Astrocyte (in vitro differentiated cells and primary cell): Measurements from ENCODE around the gene HTRA2. TPM values are rescaled to one million over a fixed set of nuclear protein-coding genes. Genes with fewer than 3 reads are reported as not detected.

Experiments
- DNase-seq: peaks from one replicate; pipeline ENCODE4 v3.0.0-alpha.2; 2010; ENCODE audit warnings: low read depth
- FAIRE-seq: peaks from 2 replicates; lab custom pipeline; 2011; peaks lifted over from hg19 to GRCh38; lab: Jason Lieb, UNC
- H2AFZ ChIP-seq: 2 replicates; pipeline ENCODE4 v1.6.0; 2012; ENCODE audit warnings: low read depth, low read length, inconsistent platforms
- H3K27ac ChIP-seq: 2 replicates; pipeline ENCODE4 v1.5.1; 2011; ENCODE audit warnings: low read depth, low read length, inconsistent platforms
- H3K27me3 ChIP-seq: 2 replicates; pipeline ENCODE4 v1.6.0; 2011; ENCODE audit warnings: low read length, inconsistent platforms; ENCODE audit not compliant: insufficient read depth
- H3K36me3 ChIP-seq: 2 replicates; pipeline ENCODE4 v1.5.1; 2011; ENCODE audit warnings: low read length, inconsistent platforms; ENCODE audit not compliant: insufficient read depth
- H3K4me1 ChIP-seq: 2 replicates; pipeline ENCODE4 v1.5.1; 2011; ENCODE audit warnings: low read length, inconsistent platforms; ENCODE audit not compliant: insufficient read depth
- H3K4me2 ChIP-seq: 2 replicates; pipeline ENCODE4 v1.6.0; 2012; ENCODE audit warnings: low read length, inconsistent platforms
- H3K4me3 ChIP-seq: 2 replicates; pipeline ENCODE4 v1.5.1; 2011; ENCODE audit warnings: low read depth, mild to moderate bottlenecking, low read length, inconsistent platforms; ENCODE audit not compliant: insufficient read depth
- H3K79me2 ChIP-seq: 2 replicates; pipeline ENCODE4 v1.6.0; 2012; ENCODE audit warnings: mild to moderate bottlenecking, low read length, inconsistent platforms; ENCODE audit not compliant: insufficient read depth
- H3K9ac ChIP-seq: 2 replicates; pipeline ENCODE4 v1.6.0; 2012; ENCODE audit warnings: mild to moderate bottlenecking, low read length, inconsistent platforms
- H3K9me3 ChIP-seq: 2 replicates; pipeline ENCODE4 v1.5.1; 2012; ENCODE audit warnings: low read depth, mild to moderate bottlenecking, low read length, inconsistent platforms; ENCODE audit not compliant: insufficient read depth
- H4K20me1 ChIP-seq: 2 replicates; pipeline ENCODE4 v1.6.0; 2012; ENCODE audit warnings: low read length, inconsistent platforms; ENCODE audit not compliant: insufficient read depth
- H3K27ac Mint-ChIP-seq: one replicate; pipeline ENCODE4 v1.8.0; 2021; ENCODE audit warnings: mild to moderate bottlenecking, mixed read lengths; ENCODE audit not compliant: unreplicated experiment
- H3K27me3 Mint-ChIP-seq: one replicate; pipeline ENCODE4 v1.8.0; 2021; ENCODE audit warnings: low read depth, mixed read lengths; ENCODE audit not compliant: unreplicated experiment
- H3K36me3 Mint-ChIP-seq: one replicate; pipeline ENCODE4 v1.8.0; 2021; ENCODE audit warnings: low read depth, mixed read lengths; ENCODE audit not compliant: unreplicated experiment
- H3K4me1 Mint-ChIP-seq: one replicate; pipeline ENCODE4 v1.8.0; 2021; ENCODE audit warnings: low read depth, mixed read lengths; ENCODE audit not compliant: unreplicated experiment
- H3K4me3 Mint-ChIP-seq: one replicate; pipeline ENCODE4 v1.8.0; 2021; ENCODE audit warnings: mild to moderate bottlenecking, moderate library complexity, mixed read lengths; ENCODE audit not compliant: unreplicated experiment
- H3K9me3 Mint-ChIP-seq: one replicate; pipeline ENCODE4 v1.8.0; 2021; ENCODE audit warnings: mild to moderate bottlenecking, mixed read lengths; ENCODE audit not compliant: unreplicated experiment
- EZH2 ChIP-seq: IDR thresholded peaks from 2 replicates; pipeline ENCODE4 v1.6.1; 2012; ENCODE audit warnings: mild to moderate bottlenecking, low read length, inconsistent platforms; ENCODE audit not compliant: insufficient read depth
- total RNA-seq: library from RNA; stranded (reverse); gene quantifications from 2 replicates; pipeline ENCODE4 v1.2.1, GENCODE V29; 2021
- TF ChIP-seq, protein P1 (sequence below): IDR thresholded peaks from 2 replicates; pipeline ENCODE4 v1.5.1; 2011; ENCODE audit warnings: low read depth, mild to moderate bottlenecking, inconsistent platforms, low read length, moderate library complexity; ENCODE audit not compliant: insufficient read depth

Gene HTRA2
- total RNA-seq, 1 donor from 2014 or later = 24.4 TPM

DNA sequence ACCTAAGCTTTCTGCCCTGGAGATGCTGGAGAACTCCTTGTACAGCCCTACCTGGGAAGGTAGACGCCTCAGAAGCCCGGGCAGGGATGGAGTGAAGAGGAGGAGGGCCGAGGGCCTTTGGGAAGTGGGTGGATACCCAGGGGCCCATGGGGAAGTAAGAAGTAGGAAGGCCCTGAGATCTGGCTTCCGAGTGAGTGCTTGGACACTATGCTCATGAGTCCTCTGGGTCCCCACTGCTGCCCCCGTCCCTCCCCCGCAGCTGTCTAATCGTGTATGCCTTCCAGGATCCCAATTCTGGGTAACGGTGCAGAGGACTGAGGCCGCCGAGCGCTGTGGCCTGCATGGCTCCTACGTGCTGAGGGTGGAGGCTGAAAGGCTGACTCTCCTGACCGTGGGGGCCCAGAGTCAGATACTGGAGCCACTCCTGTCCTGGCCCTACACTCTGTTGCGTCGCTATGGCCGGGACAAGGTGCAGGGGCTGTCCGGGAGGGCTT lies 25.9 kb downstream of the HTRA2 start:
- Histone ChIP-seq H3K4me1 (peaks cover 17% of the 10 kb centered on the region), H3K9me3 (no peaks in the 10 kb centered on the region), H3K4me3 (peak overlapping the region; percentile 85), H3K9ac (peak overlapping the region; percentile 82), H3K4me2 (peak overlapping the region; percentile 90), H2AFZ (peak overlapping the region; percentile 80), H4K20me1 (peaks cover 11% of the 10 kb centered on the region), H3K27ac (no peak overlapping the region), H3K79me2 (peaks cover 50% of the 10 kb centered on the region), H3K36me3 (no peaks in the 10 kb centered on the region), H3K27me3 (no peaks in the 10 kb centered on the region)
- Mint-ChIP-seq H3K27me3 (no peaks in the 10 kb centered on the region), H3K36me3 (no peaks in the 10 kb centered on the region), H3K9me3 (no peaks in the 10 kb centered on the region), H3K4me1 (peaks cover 7% of the 10 kb centered on the region), H3K27ac (peak overlapping the region; percentile 53), H3K4me3 (peak overlapping the region; percentile 95)
- TF ChIP-seq EZH2 = no peak
- TF ChIP-seq, protein P1, sequence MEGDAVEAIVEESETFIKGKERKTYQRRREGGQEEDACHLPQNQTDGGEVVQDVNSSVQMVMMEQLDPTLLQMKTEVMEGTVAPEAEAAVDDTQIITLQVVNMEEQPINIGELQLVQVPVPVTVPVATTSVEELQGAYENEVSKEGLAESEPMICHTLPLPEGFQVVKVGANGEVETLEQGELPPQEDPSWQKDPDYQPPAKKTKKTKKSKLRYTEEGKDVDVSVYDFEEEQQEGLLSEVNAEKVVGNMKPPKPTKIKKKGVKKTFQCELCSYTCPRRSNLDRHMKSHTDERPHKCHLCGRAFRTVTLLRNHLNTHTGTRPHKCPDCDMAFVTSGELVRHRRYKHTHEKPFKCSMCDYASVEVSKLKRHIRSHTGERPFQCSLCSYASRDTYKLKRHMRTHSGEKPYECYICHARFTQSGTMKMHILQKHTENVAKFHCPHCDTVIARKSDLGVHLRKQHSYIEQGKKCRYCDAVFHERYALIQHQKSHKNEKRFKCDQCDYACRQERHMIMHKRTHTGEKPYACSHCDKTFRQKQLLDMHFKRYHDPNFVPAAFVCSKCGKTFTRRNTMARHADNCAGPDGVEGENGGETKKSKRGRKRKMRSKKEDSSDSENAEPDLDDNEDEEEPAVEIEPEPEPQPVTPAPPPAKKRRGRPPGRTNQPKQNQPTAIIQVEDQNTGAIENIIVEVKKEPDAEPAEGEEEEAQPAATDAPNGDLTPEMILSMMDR = no peak
- FAIRE-seq (no peak), DNase-seq (no peak)

DNA sequence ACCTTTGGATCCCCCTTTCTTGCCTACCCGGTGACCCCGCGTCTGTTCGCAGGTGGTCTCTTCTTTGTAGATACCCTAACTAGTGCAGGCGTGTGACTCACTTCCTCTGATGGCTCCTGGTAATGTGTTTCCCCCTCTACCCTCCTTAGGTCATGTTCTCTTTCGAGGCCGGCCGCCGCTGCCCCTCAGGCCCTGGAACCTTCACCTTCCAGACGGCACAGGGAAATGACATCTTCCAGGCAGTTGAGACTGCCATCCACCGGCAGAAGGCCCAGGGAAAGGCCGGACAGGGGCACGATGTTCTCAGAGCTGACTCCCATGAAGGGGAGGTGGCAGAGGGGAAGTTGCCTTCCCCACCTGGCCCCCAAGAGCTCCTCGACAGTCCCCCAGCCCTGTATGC lies 26.4 kb downstream of the HTRA2 start:
- Histone ChIP-seq H3K27me3 (no peaks in the 10 kb centered on the region), H3K4me2 (peak overlapping the region; percentile 90), H3K36me3 (no peaks in the 10 kb centered on the region), H3K4me1 (peaks cover 18% of the 10 kb centered on the region), H4K20me1 (peaks cover 11% of the 10 kb centered on the region), H3K9ac (no peak overlapping the region), H3K4me3 (no peak overlapping the region), H3K9me3 (no peaks in the 10 kb centered on the region), H3K79me2 (peaks cover 46% of the 10 kb centered on the region), H2AFZ (no peak overlapping the region), H3K27ac (no peak overlapping the region)
- no peak for DNase-seq
- Mint-ChIP-seq H3K27me3 (no peaks in the 10 kb centered on the region), H3K4me3 (peak overlapping the region; percentile 95), H3K4me1 (peaks cover 7% of the 10 kb centered on the region), H3K27ac (no peak overlapping the region), H3K9me3 (no peaks in the 10 kb centered on the region), H3K36me3 (no peaks in the 10 kb centered on the region)
- no peak for TF ChIP-seq EZH2
- TF ChIP-seq, protein P1 = no peak
- no peak for FAIRE-seq

DNA sequence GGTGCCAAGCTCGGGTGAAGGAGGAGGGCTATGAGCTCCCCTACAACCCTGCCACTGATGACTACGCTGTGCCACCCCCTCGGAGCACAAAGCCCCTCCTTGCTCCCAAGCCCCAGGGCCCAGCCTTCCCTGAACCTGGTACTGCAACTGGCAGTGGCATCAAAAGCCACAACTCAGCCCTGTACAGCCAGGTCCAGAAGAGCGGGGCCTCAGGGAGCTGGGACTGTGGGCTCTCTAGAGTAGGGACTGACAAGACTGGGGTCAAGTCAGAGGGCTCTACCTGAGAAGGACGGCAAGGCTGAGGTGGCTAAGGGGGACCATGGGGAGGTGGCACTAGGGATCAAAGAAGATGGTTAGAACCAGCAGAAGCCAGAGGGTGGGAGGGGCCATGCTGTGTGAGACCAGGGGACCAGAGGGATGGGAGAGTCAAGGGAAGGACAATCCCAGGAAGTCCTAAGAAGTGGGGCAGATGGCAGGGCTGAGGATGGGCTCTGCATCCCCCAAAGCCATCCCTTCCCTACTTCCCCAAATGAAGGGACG lies 27.2 kb downstream of the HTRA2 start:
- peaks cover 18% of the 10 kb centered on the region for H3K4me1 ChIP-seq
- H3K27ac Mint-ChIP-seq = no peak overlapping the region
- H3K9me3 Mint-ChIP-seq = no peaks in the 10 kb centered on the region

More for the DNA sequence above, 27.2 kb downstream of the HTRA2 start:
- Histone ChIP-seq H3K4me2 (no peak overlapping the region), H3K27me3 (no peaks in the 10 kb centered on the region), H3K36me3 (no peaks in the 10 kb centered on the region), H3K27ac (no peak overlapping the region), H3K4me3 (no peak overlapping the region), H3K79me2 (peaks cover 38% of the 10 kb centered on the region), H4K20me1 (peaks cover 11% of the 10 kb centered on the region), H3K9ac (no peak overlapping the region), H3K9me3 (no peaks in the 10 kb centered on the region), H2AFZ (no peak overlapping the region)
- H3K36me3 Mint-ChIP-seq = no peaks in the 10 kb centered on the region
- TF ChIP-seq, protein P1 = no peak
- TF ChIP-seq EZH2 = no peak
- H3K27me3 Mint-ChIP-seq = peaks cover under 1% of the 10 kb centered on the region
- DNase-seq (no peak), FAIRE-seq (no peak)
- no peak overlapping the region for H3K4me3 Mint-ChIP-seq
- peaks cover 7% of the 10 kb centered on the region for H3K4me1 Mint-ChIP-seq
